Measurements from ENCODE around the gene MIEN1.

GRCh38 chr17:39777534-39778365 lies 47.4 kb upstream of the MIEN1 start:
- TF ChIP-seq CTCF (IDR thresholded peaks at IDR 0.05) (no peak), POLR2A (IDR thresholded peaks at IDR 0.05) (no peak)

Measured in body of pancreas (tissue), 4 donors.